KG1 (cell line): ENCODE results near the gene CD7.

Experiments used
- DNase-seq: peaks from one replicate; lab custom pipeline; 2025; lab: John Stamatoyannopoulos, UW

CD7 gene

DNA sequence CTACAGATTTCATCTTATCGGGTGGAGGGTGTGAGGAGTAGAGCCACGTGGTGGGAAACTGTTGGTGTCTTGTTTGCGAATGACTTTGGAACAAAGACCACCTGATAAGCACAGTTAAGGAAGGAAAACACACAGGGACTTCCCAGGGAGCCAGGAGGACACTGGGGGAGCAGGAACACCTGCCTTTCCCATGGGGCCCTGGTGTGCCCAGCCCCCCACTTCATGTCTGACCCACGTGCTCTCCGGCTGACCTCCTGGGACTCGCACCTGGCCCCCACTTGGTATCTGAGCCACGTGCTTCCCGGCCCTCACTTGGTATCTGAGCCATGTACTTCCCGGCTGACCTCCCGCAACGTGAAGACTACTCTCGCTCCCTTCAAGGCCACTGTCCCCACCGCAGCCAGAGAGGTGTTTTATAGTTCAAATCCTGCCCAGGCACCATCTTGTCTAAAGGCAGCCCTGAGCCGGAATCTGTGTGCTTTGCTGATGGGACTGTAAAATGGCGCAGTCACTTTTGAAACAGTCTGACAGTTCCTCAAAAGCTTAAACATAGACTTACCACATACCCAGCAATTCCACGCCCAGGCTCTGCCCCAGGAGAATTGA lies 38.5 kb downstream of the CD7 start:
- no peak for DNase-seq

DNA sequence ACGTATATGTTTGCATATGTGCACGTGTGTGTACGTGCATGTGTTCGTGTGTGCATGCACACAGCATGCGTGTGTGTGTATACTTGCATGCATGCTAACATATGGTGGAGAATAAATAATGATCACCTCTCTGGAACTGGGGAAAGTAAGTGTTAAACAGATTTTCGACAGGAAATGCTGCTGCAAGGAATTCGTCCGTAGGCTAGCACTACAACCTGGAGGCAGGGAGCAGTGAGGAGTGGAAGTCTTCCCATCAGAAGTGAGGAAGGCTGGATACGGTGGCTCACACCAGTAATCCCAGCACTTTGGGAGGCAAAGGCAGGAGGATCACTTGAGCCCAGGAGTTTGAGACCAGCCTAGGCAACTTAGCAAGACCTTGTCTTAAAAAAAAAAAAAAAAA lies 39.1 kb downstream of the CD7 start:
- no peak for DNase-seq

DNA sequence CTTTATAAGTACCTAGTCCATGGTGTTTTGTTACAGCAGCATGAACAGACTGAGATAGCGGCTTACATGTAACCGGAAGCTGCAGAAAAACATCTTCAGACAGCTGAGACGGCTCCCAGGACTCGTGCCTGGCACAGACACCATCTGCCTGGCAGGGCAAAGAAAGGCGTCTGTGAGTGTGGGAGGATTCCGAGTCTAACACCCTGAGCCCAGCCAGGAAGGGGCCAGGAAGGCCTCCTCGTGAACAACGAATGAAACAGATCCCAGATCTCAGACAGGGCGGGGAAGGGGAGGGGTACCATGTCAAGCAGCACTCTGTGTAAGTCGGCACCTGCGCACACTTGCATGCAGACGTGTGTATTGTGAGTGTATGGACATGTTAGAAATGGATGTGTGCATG lies 39.6 kb downstream of the CD7 start:
- DNase-seq, result no peak

DNA sequence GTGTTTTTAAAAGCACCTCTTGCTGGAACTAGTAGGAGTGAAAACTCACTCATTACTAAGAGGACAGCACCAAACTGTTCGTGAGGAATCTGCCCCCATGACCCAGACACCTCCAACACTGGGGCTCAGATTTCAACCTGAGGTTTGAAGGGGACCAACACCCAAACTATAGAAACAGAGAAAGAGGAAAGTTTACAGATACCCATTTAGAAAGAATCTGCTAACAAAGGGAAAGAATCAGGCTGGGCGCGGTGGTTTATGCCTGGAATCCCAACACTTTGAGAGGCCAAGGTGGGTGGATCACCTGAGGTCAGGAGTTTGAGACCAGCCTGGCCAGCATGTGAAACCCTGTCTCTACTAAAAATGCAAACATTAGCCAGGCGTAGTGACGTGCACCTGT lies 40.5 kb downstream of the CD7 start:
- no peak for DNase-seq

DNA sequence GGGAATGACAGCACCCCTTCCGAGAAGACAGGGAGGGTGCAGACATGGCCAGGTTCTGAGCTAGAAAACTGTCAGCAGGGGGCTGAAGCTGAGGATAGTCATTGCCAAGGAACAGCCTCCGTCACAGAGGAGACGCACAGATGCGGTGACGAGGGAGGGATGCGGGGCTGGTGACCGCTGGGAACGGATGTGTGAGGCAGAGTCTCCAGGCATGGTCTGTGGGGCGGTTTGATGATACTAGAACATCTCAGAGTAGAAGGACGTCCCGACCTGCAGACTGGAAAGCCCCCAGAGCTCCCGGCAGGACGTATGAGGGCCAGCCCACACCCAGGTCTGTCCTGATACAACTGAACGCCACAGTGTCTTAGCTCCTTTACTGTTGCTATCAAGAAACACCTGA lies 42.1 kb downstream of the CD7 start:
- no peak for DNase-seq

DNA sequence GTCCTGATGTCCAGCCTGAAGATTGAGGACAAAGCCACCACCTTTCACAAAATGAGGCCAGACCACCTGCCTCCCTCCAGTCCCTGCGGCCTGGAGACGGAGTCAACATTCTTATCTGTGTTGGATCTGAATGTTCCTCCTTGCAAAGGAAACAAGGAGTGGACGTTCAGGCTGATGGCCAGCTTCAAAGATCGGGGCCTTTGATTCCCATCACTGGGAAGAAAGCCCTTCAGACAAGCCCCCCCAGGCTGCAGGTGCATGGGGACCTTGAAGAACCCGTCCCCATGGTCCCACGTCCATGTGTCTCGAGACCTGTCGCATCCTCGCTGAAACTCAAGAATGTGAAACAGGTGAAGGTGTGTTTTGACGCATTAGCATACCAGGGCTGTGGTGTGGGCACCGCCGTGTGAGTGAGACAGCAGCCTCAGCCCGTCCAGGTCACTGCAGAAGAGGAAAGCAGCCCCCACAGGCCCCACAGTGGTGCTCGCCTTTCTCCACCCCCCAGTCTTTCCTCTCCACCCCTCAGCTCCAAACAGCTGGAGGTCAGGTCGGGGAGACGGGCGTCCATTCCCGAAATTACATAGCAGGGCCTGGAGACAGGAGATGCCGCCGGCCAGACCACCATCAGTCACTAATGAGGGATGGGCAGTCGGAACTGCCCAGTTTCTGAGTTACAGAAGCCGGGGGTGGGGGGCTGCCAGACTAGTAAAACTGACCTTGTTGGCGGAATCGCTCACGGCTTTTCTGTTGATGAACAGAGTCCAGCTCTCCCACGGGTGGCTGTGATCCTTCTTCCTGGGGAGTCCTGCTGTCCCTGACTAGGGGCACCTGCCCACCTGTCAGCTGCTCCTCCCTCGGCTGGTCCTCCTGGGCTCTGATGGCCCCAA lies 43.0 kb downstream of the CD7 start:
- DNase-seq, result no peak

DNA sequence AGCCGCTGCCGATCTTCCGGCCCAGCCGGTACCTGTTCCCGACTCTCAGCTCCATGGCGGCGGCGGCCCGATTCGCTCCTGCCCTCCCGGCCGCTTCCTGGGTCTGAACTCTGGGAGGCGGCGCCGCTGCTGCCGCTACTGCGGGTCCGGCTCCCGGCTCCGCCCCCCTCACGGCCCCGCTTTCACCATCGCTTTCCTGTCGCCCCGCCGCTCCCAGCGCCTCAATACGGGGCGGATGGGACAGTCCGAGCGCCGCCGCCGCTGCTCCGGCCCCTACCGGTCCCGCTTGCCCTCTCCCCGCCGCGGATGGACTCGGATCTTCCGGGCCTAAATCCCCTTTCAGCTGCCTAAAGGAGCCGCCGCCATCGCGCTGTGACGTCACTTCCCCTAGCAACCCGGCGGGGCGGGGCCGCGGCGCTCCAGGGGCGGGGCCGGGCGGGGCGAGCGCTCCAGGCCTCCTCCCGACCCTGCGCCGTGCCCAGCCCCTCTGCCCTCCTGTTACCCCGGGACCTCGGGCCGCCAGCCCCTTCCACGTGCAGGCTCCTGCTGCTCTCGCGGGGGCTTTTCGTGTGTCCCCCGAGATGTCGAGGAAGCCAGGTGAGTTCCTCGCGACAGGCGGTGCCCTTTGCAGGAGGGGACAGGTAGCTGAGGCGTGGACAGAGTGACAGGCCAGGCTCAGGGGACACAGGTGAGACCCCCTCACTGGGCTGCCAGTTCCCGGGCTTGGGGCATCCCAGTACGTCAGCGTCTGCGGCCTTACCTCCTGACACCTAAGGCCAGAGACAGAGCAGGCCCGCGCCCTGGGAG lies 43.9 kb downstream of the CD7 start, which contains the start of gene CSNK1D:
TSS of gene CSNK1D (minus strand) at position 374 of the 807 bp plus-strand sequence. CDS start at position 55, 319 bp downstream.
- peak; percentile 86 for DNase-seq

DNA sequence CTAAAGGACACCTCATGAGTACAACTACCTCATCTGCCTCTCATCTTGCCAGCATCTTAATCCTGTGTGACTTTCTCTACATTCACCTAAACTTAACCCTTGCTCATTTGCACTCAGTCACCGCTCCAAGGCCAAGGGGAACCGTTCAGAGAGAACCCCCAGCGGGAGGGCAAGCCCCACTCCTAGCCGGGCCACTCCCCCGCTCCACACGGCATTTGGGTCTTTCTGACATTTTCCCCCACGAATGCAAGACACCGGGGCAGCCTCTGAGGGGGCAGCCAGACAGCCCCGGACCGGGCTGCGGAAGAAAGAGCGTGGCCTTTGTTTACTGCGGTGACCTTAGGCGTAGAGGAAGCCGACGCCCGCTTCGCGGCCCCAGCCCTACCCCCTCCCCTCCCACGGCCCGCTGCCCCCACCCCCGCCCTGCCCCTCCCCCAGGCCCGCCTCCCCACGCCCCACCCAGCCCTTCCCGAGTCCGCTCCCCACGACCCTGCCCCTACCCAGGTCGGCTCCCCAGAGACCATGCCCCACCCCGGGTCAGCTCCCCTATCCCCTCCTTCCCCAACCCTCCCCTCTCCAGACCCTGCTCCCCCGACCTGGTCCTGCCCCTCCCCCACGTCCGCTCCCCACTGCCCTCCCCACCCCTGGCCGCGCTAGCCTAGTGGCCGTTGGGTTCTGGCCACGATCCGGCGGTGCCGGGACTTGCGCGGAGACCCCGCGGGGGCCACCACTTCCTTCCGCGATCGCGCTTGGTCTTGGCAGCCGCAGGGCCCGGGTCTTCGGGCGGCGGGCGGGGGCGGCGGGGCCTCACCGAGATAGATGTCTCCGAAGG lies 44.7 kb downstream of the CD7 start:
- no peak for DNase-seq

DNA sequence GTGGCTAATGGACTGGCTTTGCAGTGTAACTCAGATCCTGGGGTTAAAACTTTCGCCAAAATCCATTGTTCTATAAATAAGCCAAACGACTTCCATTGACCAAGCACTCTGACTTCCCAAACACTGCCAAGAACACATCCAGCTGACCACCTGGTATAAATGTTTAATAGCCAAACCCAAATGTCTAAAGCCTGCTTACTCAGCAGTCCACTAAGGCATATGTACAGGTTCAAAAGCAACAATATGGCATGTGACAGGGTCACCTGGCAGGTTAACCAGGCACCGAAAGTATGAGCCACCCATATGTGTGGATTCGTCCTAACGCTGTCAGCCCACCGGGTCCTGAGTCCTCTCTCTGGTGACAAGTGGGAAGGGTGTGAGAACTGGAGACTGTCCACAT lies 46.0 kb downstream of the CD7 start:
- DNase-seq, result no peak

DNA sequence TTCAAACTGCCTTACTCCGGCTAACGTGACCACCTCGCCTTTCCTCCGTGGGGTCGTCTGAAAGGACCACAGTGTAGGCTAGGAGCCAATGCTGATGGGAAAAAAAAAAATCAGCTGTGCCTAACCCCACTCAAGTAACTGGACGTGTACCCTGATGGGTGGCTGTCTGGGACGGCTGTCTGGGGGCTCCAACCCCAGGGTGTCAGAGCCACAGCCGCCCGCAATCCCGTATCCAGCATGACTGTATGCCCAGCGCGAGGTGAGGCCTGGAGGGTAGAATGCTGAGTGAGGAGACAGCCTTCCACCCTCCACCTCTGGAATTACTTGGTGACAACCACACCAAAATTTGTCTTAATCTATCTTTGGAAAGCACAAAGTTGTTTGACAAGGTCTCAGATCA lies 46.8 kb downstream of the CD7 start:
- no peak for DNase-seq

DNA sequence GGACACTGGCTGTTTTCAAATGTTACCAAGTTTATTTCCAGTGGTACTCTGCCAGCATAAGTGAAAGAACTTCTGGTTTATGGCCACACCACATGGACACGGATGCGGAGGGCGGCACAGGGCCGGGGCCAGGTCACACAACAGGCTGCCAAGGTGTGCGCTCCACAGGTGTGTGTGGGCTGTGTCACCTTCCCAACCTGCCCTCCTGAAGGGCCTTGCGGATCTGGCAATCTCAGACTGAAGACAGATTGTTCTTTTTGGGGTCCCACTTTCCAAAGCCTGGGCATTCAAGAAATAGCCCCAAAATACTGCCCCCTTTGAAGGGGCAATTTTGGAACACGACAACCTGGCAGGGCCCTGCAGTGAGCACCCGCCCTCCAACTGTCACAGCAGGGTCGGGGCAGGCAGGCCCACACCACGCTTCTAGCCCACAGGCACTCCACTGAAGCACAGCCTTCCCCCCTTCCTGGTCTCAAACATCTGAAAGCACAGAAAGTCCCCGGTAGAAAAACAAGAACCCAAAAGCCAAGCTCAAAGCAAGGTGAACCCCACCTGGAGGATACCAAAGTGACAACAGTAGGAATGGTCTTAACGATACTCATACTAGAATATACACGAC lies 47.4 kb downstream of the CD7 start:
- DNase-seq, result no peak

DNA sequence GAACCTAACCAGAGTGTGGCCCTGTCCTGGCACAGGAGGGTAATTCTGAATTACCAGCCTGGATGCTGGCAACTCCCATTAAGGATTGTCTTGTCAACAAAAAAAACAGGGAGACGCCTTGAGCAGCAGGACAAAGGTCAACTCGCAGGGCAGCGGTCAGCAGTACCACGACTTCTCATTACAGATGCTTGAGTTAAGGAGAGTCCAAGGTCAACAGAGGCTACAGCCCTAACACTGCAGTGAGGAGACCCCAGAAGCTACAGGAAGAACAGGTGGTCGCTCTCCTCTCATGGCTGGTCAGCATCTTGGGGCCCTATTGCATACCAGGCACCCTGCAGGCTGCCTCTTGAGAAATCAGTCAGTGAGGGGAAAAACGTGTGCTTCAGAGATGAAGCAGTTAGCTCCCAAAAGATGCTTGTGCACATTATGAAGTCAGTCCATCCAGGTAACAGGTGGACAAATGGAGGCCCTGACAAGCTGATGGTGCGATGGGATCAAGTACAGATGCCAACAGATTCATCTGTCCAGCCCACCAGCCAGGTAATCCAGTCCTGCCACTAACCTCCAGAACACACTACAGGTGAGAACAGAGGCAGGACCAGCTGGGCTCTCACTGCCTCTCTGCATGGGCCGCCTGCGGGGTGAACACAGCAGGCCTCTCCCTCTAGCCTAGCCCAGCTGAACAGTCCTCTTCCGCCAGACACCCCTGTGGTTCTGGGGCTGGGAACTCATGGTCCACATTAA lies 48.1 kb downstream of the CD7 start:
- DNase-seq, result no peak

DNA sequence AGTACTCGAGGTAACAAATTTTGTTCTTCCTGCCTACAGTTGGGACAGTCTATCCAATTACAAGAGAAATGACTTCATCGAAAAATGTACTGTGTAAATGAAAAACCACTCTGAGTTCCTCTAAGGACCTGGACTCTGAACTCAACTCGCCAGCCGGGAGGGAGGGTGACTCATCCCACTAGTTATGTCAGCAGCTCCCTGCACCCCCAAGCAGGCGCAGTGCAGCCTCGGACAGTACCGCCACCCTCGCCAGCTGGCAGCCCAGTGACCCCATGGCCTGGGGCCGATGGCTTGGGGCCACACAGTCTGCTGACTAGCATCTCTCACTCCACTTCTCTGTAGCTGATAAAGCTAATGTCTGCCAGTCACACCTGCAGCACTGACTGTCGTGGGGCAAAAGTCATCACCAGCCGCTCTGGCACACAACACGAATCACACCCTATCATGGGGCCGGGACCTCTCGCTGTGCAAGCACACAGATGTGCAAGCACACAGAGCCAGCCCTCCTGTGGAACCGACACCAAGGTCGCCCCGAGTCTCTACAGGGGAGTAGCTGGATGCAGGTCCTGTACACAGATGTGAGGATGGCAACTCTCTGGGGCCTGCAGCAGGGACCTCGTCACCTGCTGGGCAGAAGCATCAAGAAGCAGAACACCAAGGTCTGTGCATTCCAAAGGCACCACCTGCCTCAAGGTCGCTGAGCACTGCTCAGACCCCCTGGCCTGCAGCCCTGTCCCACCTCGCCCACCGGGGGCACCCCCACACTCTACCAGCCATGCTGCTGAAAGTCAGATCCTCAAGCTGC lies 49.6 kb downstream of the CD7 start:
- DNase-seq, result no peak

DNA sequence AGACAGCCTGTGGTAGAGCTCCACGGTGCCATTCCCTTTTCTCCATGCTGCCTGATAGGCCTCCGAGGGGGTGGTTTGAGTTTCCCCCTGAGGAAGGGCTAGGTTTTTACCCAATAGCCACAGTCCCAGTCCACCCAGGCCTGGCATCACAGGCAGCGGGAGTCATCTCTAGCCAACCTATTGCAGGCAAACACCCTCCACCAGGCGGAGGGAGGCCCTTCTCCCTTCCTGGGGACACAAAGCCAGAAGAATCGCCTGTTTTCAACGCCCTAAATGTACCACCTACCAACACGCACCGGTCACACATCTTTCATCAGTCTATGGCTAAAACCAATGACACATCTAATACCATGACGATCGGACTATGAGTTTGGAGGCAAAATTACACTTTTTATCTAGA lies 51.3 kb downstream of the CD7 start:
- no peak for DNase-seq
